Right ventricle myocardium superior (tissue), 1 donor: ENCODE measurements around the gene PDRG1. TPM values are rescaled to one million over a fixed set of nuclear protein-coding genes. Genes with fewer than 3 reads are reported as not detected.
A peak's percentile ranks its signal among the peaks of the same experiment; 100 is the strongest.

Experiments
- ATAC-seq: fragments of 200-7000 bp; cut with Tn5 transposase; one replicate; pipeline ENCODE4 v1.9.1; 2020; ENCODE audit warnings: mild to moderate bottlenecking; ENCODE audit not compliant: poor library complexity
- DNase-seq: peaks from one replicate; pipeline ENCODE4 v3.0.0-alpha.2; 2020
- intact Hi-C: fragments of 100-400 bp; cut with DNase I; formaldehyde crosslinking; loops from one replicate; pipeline ENCODE4 v1.11.2; 2022
- total RNA-seq: library from RNA; stranded (reverse); fragmentation: NEBNext Ultra II Directional; extraction: Animal tissue kit (Norgen Biotek cat#: 25700); gene quantifications from one replicate; pipeline ENCODE4 v1.2.1, GENCODE V29; 2021
- donor health status: DM: no; HTN: yes; CAD: no; lungs with severe emphysema.

PDRG1 gene
- total RNA-seq, 1 donor from 2014 or later = 11.1 TPM

DNA sequence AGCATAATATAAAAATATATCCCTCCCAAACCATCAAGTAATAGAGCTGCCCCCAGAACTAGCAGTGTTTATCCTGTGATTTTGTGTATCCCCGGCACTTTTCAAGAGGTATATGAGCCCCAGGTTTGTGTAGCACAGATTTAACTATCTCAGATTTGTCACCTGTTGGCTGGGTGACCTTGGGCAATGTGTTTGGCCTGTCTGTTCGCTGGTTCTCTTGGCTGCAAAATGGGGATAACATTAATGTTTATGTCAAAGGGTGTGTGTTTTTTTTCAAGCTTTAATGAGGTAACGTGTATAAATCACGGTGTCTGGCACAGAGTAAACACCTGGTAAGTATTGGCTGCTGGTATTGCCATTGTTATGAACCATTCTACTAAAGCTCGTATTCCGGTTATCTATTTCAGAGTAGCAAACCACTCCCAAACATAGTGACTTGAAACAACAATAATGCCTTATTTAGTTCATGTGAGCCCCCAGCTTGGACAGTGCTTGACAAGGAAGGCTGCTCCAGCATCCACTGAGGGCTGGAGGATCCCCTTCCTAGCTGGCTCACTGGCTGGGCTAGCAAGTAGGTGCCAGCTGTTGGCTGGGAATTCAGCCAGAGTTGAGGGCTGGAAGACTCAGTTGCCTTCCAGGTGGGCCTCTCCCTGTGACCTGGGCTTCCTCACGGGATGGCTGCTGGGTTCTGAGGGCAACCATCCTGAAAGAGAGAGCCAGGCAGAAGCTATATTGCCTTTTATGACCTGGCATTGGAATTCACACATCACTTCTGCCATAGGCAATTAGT lies 36.2 kb downstream of the PDRG1 start:
- intact Hi-C loops = no loop called here
- DNase-seq (no peak), ATAC-seq (no peak)

GRCh38 chr20:31914170-31914569 lies 37.7 kb downstream of the PDRG1 start:
- DNase-seq = no peak
- no peak for ATAC-seq
- intact Hi-C loops = no loop called here

DNA sequence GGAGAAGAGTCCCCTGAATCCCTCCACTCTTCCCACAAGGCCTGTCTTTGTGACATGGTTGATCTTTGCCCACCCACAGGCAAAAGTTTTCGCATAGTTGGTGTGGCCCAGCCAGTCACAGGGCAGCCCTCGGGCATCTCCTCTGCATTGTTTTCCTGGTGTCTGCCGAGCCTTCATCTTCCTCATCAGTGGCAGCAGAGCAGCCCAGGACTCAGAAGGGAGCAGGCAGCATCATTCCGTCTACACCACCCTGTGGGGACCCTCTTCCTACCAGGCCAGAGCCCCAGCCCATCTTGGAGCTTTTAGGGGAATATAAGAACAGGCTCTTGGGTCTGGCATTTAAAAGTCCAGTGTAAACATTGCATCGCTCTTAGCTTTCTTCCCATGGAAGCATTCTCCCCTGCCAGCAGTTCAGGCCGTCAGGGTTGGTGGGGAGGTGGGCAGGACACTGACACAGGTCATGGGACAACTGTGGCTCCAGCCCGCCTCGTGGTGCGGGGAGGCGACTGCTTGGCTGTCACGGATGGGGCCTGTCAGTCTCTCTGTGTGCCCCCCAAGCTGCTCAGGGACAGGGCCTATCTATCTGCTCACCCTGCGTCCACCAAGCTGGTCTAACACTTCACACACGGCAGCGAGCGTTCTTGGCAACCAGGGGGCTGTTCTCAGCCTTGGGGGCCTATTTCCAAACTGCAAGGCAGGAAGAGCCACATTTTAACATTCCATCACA lies 38.3 kb downstream of the PDRG1 start:
- intact Hi-C loops = no loop called here
- ATAC-seq (no peak), DNase-seq (no peak)

DNA sequence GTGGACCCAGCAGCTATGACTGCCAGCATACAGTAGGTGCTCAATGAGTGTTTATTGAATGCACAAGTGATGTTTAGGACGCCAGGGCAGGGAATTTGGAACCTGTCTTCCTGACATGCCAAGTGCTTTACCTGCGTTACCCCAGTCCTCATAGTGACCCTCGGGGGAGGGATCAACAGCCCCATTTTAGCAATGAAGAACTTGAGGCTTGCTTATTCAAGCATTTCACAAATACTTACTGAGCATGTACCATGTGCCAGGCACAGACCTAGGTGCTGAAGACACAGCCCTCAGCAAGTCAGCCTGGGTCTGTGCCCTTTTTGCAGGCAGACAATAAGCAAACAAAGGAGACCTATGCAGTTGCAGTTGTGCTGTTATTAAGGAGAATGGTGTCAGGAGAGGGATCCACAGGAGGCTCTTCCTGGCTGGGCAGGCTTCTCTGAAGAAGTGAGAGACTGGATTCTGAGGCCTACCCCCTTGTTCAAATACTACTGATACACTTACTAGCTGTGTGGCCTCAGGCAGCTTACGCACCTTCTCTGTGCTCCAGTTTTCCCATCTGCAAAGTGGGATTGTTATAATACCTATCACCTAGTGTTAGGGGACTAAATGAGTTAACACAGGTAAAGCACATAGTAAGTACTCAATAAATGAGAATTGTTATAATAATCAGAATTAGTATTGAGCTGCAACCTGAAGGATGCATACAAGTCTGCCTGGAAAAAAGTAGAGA lies 41.6 kb downstream of the PDRG1 start:
- ATAC-seq (no peak), DNase-seq (no peak)
- intact Hi-C loops = no loop called here

DNA sequence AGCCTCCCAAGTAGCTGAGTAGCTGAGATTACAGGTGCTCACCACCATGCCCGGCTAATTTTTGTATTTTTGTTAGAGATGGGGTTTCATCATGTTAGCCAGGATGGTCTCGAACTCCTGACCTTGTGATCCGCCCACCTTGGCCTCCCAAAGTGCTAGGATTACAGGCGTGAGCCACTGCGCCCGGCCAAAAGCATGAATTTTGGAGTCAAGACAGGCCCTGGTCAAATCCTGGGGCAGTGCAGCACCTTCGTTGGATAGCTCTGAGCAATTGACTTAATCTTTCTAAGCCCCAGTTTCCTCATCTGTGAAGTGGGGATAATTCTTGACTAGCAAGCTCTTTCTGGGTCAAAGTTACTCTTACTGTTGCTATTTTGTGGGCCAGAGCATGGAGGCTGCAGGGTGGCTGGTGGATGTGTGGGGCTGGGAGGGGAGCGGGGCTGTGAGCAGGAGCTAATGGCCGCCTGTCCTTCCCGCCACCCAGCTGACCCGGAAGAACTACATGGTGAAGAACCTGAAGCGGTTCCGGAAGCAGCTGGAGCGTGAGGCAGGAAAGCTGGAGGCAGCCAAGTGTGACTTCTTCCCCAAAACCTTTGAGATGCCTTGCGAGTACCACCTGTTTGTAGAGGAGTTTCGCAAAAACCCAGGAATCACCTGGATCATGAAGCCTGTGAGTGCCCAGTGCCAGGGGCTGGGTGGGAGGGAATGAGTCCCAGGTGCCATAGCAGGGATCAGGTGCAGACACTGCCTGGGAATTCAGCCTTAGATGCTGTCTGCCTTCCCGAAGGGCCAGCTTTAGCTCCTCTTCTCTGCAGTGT lies 42.4 kb downstream of the PDRG1 start:
- ATAC-seq = no peak
- intact Hi-C loops = no loop called here

GRCh38 chr20:31908424-31908823 lies 43.4 kb downstream of the PDRG1 start:
- ATAC-seq = no peak
- no peak for DNase-seq
- intact Hi-C loops = no loop called here

More for the DNA sequence above, 42.4 kb downstream of the PDRG1 start:
- DNase-seq = no peak

DNA sequence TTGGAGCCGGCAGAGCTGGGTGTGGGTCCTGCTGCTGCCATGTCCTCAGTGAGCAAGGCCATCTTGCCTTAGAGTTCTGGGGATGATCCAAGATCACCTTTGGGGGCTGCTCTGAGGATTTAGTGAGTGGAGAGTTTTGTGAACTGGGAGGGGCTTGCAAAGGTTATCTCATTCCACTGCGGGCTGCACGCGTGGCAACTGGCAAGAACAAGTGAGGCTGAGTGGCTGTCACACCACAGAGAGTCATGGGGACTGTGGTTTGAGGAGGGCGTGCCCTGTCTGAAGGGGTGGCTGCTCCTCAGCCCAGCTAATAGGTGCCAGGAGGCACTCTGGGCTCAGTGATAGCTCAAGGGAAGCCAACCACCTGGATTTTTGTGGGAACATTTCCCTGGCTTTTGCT lies 43.8 kb downstream of the PDRG1 start:
- ATAC-seq = no peak

GRCh38 chr20:31907046-31907445 lies 44.8 kb downstream of the PDRG1 start:
- ATAC-seq (no peak), DNase-seq (no peak)
- intact Hi-C loops = no loop called here

More for the DNA sequence above, 43.8 kb downstream of the PDRG1 start:
- intact Hi-C loops = no loop called here
- no peak for DNase-seq

- ATAC-seq = no peak
- intact Hi-C loops = no loop called here
- DNase-seq = no peak
These were observed 45.8 kb downstream of the PDRG1 start for GRCh38 chr20:31906001-31906400.

DNA sequence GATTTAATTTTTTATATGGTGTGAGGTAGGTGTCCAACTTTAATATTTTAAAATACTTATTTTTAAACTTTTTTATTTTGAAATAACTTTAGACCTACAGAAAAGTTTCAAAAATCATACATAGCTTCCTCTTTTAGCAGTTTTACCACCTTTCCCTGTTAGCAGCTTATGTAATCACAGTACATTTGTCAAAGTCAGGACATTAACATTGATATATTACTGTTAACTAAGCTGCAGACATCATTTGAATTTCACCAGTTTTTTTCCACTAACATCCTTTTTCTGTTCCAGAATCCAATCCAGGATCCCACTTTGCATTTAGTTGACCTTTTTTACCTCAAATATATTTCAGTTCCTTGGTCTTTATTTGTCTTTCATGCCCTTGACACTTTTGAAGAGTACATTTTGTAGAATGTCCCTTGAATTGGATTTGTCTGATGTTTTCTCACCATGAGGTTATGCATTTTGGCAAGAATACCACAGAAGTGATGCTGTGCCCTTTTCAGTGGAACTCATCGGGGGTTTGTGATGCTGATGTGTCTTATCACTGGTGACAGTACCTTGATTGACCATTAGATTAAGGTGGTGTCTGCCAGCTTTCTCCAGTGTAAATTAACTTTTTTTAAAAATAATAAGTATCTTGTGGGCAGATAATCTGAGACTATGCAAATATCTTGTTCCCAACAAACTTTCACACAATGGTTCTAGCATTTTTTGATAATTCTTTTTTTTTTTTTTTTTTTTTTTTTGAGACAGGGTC lies 48.0 kb downstream of the PDRG1 start:
- ATAC-seq (no peak), DNase-seq (no peak)
- intact Hi-C loops = no loop called here

GRCh38 chr20:31901615-31902014 lies 50.2 kb downstream of the PDRG1 start:
- no peak for ATAC-seq
- DNase-seq = no peak
- intact Hi-C loops = no loop called here

- no peak for ATAC-seq
- intact Hi-C loops = no loop called here
- no peak for DNase-seq
These were observed 54.3 kb downstream of the PDRG1 start for GRCh38 chr20:31897541-31897940.

GRCh38 chr20:31896049-31896448 lies 55.8 kb downstream of the PDRG1 start:
- DNase-seq (no peak), ATAC-seq (no peak)
- intact Hi-C loops = no loop called here

DNA sequence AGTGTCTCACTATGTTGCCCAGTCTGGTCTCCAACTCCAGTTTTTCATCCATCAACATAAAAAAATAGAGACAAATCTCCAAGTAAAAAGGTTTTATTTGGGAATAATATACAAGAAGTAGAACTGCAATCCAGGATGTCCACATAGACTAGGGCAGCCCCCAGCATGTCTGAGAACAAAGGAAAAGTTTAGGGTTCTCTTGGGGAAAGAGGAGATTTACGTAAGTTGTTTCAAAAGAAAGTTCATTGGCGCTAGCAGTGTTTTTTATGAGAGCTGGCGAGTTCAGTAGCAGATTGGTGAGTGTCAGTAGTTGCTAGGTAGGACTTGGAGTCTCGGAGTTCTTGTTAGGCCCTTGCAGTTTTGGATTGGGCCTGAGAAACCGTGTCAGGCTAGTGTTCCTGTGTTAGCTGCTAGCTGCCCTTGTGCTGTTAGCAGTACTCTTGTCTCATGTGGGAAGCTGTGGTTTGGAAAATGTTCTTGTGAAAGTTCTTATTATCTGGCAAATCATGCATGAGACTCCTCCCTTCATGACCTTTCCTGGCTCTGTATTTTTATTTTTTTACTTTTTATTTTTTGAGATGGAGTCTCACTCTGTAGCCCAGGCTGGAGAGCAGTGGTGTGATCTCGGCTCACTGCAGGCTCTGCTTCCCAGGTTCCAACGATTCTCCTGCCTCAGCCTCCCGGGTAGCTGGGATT lies 56.7 kb downstream of the PDRG1 start:
- intact Hi-C loops = no loop called here
- no peak for DNase-seq
- ATAC-seq = peak; percentile 97
